ENCODE measurements around the gene NPNT.
"Not testable (repeated sequence)": the region's sequence is repeated elsewhere in the genome, so short reads cannot be mapped to it uniquely, and the experiment has no call there.

Gene NPNT, protein sequence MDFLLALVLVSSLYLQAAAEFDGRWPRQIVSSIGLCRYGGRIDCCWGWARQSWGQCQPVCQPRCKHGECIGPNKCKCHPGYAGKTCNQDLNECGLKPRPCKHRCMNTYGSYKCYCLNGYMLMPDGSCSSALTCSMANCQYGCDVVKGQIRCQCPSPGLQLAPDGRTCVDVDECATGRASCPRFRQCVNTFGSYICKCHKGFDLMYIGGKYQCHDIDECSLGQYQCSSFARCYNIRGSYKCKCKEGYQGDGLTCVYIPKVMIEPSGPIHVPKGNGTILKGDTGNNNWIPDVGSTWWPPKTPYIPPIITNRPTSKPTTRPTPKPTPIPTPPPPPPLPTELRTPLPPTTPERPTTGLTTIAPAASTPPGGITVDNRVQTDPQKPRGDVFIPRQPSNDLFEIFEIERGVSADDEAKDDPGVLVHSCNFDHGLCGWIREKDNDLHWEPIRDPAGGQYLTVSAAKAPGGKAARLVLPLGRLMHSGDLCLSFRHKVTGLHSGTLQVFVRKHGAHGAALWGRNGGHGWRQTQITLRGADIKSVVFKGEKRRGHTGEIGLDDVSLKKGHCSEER

DNA sequence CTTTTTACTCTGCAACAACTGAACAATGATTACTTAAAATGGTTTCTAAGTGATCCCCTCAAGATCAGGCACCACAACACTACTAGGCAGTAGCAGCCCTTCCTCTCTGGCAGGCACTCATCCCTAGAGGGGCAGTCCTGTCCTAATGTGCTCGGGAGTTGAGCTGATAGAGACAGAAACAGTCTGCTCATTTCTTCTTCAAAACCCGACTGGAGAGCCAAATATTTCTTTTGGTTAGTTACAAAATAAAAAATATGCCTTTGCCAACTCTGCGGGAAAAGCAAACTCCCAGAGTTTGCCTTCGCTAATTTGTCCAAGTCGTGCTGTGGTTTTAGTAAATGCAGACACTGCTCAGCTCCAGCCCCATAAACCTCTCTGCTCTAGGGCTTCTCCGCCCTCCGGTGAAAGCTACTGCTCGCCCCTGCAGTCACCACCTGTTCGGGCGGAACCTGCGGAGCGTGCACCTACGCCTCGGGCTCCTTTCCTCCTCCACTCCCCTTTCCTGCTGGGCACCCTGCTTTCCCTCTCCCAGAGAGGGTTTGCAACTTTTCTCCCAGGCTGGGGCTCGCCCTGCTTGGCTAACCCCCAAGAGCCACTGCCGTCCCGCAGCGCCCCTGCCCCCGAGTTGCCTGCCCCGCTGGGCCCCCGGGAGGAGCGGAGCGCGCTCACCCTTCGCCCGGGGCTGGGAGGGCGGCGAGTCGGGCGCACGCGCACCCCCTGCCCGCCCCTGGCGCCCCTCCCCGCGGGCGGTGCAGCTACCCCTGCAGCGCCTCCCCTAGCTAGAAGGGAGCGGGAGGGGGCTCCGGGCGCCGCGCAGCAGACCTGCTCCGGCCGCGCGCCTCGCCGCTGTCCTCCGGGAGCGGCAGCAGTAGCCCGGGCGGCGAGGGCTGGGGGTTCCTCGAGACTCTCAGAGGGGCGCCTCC is at the start of gene NPNT:
Gene NPNT, plus strand, starts transcription at position 812 of the 923 bp plus-strand sequence. CDS start 182 bp downstream, outside the sequence.
- DNase-seq (ENCODE audit: low read depth in 2 of 2) = no peak

DNA sequence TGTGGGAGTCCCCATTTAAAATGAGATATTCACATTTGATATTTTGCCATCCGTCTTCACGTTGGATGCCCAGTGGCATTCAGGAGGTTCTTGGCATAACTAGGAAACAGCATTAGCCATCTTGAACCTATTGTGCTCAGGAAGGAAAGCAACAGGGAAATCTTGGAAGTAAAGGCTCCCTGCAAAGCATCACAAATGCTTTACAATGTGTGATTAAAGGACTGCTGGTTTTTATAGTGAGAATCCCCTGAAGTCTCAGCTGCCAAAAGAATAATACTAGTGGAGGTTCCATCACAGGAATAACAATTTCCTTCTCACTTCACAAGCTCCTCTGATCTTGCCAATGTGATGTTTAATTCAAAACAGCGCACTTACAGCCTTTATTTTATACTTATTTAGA is 49.7 kb upstream of the NPNT start:
- DNase-seq (ENCODE audit: low read depth in 2 of 2) = no peak

DNA sequence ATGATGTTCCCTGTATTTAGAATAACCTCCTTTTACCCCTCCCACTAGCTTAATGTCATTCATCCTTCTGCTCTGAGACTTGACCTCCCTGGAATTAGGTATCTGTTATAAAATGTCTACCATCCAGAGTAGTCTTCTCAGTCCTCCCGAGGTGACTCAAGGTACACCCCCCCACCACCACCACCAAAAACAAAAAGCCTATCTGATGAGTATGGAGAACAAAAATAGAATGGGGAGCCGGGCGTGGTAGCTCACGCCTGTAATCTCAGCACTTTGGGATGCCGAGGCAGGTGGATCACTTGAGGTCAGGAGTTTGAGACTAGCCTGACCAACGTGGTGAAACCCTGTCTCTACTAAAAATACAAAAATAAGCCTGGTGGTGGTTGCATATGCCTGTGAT is 46.9 kb upstream of the NPNT start:
- DNase-seq (ENCODE audit: low read depth in 2 of 2) = not testable (repeated sequence)

DNA sequence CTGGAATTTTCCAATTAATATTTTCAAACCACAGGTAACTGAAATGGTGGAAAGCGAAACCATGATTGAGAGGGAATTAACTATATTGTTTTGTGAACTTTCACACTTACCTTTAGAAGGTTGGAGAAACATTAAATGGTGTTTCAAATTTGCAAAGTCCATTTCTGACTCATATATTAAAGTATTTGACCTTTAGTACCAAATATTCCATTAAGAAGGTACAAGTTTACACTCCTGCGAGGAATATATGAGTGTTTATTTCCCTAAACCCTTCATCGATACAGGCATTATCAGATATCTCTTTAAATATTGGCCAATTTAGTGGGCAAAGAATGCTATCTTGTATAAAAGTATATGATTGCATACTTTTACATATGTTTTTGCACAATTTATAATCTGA is 44.1 kb upstream of the NPNT start:
- no peak for DNase-seq (ENCODE audit: low read depth in 2 of 2)

DNA sequence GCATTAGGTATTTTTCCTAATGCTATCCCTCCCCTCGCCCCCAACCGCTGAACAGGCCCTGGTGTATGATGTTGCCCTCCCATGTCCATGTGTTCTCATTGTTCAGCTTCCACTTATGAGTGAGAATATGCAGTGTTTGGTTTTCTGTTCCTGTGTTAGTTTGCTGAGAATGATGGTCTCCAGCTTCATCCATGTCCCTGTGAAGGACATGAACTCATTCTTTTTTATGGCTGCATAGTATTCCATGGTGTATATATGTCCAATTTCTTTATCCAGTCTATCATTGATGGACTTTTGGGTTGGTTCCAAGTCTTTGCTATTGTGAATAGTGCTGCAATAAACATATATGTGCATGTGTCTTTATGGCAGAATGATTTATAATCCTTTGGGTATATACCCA is 43.0 kb upstream of the NPNT start:
- not testable (repeated sequence) for DNase-seq (ENCODE audit: low read depth in 2 of 2)

DNA sequence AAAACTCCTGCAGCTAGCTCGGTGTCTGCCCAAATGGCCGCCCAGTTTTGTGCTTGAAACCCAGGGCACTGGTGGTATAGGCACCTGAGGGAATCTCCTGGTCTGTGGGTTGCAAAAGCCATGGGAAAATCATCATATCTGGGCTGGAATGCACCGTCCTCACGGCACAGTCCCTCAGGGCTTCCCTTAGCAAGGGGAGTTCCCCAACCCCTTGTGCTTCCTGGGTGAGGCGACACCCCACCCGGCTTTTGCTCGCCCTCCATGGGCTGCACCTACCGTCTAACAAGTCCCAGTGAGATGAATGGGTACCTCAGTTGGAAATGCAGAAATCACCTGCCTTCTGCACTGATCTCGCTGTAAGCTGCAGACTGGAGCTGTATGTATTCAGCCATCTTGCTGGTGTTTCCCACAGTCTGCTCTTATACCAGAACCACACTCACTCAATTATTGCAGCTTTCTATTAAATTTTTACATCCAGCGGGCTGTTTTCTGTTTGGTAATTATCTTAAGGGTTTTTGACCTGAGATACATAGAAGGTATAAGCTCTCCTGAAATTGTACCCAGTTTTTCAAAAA is 36.7 kb upstream of the NPNT start:
- no peak for DNase-seq (ENCODE audit: low read depth in 2 of 2)

DNA sequence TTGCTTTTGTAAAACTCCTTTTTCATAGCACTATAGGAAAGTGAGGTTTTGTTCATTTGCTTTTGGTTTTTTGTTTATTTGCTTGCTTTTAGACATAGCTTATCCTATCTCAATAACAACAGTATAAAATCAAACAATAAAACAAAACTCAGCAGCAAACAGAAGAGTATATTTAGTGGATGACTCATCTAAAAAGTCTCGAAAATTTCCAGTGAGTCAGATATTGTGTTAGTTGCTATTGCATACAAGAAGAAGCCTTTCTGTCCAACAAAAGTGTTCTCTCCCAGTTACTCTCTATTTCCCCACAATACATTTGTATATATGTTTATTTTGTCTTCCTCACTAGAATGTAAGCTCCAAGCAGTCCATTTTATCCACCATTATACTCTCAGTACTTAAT is 36.0 kb upstream of the NPNT start:
- no peak for DNase-seq (ENCODE audit: low read depth in 2 of 2)

DNA sequence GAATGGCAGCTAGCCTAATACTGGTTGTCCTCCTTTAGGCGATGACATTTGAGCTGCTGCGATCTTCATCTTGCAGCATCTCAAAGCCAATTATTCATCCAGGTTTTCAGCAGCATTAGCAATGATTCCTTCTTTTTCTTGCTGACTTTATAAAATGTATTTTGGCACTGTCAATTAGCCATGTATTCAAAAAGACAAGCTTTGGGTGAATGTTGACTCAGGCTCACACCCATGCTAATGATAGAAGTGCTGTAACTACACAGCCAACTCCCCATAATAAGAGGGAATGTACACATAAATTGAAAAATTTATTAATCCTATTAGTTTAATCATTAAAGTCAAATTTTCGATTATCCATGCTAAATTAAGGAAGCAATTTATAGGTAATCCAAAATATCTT is 24.3 kb upstream of the NPNT start:
- no peak for DNase-seq (ENCODE audit: low read depth in 2 of 2)

DNA sequence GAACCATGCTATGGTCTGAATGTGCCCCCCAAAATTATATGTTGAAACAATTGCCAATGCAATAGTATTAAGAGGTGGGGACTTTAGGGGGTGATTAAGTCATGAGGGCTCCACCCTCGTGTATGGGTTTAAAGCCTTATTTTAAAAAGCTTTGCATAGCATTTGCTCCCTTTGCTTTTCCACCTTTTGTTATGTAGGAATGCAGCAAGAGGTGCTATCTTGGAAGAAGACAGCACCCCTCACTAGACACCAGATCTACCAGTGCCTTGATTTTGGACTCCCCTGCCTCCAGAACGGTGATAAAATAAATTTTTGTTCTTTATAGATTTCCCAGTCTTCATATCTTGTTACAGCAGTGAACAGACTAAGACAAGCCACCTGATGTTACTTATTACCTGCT is 23.3 kb upstream of the NPNT start:
- no peak for DNase-seq (ENCODE audit: low read depth in 2 of 2)

DNA sequence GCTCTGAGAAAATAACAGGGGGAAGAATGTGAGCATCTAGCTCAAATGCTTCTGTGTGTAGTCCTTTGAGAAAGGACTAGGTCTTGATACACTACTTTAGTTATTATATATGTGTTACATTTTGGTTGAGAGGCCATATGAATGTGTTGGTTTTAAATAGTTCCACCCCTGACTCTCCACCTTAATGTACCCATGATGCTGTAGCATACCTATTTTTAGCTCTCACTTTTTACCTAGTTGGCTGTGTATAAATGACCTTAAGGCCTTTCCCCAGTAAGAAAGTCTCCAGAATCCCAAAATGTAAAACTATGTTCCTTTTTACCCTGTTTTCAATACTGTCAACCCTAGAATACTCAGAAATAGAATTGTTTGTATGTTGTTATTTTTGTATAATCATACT is 20.0 kb upstream of the NPNT start:
- no peak for DNase-seq (ENCODE audit: low read depth in 2 of 2)

DNA sequence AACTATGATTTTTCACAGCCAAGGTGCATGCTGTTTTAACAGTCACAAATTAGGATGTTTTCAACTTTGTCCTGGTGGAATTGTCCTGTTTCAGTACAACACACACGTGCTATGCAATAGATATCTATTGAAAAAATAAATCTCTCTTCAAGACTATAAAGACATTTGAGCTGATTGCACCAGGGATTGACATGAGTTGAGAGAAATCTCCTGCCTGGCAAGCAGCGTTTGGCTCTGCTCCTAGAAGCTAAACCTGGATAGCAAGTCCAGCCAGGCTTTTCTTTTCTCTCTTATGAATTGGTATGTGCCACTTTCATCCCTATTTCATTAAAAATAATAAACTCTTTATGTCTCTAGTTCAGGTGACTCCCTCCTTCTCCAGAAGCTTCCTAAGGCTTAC is 16.6 kb upstream of the NPNT start:
- DNase-seq (ENCODE audit: low read depth in 2 of 2) = no peak

DNA sequence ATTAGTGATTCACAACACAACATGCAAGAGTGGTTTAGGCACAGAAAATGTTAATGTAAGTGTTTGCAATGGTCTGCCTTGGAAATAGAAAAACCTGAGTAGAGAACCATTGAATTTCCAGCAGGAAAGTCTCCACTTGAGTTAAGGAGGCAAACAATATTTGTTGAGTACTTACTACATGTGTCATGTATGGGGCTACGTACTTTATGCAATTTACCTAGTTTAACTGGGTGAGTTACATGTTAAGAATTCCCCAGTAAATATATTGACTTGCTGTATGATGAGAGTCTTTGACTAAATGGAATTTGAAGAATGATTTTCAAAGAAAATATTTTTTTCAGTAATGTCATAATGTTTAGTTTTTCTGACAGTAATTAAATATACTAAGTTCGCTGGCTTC is 7.8 kb upstream of the NPNT start:
- DNase-seq (ENCODE audit: low read depth in 2 of 2) = no peak

DNA sequence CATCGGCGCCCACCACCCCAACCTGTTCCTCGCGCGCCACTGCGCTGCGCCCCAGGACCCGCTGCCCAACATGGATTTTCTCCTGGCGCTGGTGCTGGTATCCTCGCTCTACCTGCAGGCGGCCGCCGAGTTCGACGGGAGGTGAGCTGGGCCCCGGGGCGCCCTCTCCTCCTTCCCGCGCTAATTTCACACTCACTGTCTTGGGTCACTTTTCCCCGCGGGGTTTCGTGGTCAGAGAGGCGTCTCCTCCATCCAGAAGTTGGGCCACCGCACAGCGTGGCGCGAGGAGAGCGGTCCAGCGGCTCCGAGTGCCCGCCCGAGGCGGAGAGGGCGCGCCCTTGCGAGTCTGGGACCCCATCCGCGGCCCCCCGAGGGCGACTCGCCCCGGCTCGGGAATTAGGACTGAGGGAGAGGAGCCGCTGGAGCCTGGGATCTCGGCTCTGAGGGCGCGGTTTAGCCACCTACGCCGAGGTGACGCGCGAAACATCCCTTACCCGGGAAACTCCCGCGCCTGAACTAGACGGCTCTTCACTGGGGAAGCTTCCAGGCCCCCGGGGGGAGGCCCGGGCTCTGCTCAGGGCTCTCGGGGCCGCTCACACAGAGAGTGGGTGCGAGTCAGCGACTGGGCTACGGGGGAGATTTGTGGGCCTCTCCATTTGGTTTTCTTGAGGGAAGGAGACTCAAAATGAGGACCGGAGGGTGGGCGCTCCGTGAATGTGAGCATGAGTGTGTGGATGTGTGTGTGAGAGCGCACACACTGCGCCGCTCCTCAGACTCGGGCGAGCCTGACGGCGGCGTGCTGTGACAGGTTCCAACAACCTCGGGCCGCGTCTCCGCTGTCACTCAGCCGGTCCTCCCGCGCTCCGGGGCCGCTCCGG is 551 bp downstream of the NPNT start:
- DNase-seq (ENCODE audit: low read depth in 2 of 2) = no peak

DNA sequence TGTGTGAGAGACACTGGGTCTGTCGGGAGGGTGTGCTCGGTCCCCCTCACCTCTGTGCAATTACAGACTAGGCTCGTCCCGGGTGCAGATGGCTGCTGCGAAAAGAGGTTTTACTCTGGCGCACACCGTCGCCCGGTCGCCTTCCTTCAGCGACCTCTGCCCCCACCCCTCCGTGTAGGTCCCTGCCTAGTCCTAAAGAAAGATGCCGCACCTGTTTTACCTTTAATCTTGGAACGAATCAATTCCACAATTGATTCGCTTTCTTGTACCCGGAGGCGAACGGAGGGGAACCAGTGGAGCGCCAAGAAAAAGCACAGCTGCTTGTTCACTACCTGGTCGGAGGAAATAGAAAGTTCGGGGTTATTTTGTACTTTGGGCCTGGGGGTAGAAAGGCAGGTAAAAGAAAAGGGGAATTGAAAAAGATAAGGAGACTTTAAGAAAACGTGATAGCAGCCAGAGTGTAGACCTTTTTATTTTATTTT is 1.2 kb downstream of the NPNT start:
- DNase-seq (ENCODE audit: low read depth in 2 of 2) = no peak

DNA sequence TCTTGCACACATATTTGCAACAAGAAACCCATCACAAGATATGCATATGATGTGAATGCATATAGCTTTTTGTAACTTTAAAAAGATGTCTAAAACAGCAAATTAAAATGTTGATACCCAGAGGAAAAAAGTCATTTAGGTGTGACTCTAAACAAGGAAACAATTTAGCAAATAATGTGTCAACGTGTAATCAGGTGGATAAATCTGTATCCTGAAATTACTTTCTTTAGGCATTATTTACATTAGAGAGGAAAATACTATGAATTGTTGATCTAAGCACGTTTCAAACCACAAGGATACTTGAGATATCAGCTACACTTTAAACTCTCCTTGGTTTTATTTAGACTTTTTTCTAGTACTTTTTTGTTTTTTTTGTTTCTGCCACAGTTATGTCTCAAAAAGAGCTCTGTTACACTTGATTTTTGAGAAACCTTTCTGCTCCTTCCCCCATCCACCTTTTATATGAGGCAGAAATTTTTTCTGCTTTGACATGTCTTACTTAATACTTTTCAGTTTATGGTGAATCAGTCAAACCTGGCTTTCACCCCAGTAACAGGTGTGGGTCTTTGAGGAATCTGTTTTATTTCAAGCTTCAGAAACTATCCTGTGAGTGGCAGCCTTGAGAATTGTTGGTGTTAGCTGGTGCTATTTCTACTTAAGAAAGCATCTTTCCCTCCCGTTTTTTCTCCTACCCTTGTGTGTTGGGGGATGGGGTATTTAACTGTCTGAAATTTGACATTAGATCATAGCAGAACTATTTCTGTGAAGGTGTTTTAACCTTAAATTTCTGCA is 1.9 kb downstream of the NPNT start:
- no peak for DNase-seq (ENCODE audit: low read depth in 2 of 2)

DNA sequence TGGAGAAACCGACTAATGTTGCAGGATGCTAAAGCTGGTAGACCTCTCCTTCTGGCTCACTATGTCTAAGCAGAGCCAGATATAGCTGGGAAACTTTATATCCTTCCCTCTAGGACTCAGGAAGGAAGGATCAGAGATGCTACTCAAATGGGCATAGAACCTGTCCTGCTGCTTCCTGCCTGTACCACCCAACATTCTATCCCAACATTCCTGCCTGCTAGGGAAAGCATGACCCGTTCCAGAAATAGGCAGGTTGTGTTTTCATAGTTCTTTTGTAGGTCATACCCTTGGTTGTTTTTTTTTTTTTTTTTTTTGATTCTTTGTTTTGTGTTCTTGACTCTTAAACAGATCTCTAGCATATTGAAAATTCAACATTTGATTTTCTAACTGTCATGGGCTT is 5.3 kb downstream of the NPNT start:
- no peak for DNase-seq (ENCODE audit: low read depth in 2 of 2)

DNA sequence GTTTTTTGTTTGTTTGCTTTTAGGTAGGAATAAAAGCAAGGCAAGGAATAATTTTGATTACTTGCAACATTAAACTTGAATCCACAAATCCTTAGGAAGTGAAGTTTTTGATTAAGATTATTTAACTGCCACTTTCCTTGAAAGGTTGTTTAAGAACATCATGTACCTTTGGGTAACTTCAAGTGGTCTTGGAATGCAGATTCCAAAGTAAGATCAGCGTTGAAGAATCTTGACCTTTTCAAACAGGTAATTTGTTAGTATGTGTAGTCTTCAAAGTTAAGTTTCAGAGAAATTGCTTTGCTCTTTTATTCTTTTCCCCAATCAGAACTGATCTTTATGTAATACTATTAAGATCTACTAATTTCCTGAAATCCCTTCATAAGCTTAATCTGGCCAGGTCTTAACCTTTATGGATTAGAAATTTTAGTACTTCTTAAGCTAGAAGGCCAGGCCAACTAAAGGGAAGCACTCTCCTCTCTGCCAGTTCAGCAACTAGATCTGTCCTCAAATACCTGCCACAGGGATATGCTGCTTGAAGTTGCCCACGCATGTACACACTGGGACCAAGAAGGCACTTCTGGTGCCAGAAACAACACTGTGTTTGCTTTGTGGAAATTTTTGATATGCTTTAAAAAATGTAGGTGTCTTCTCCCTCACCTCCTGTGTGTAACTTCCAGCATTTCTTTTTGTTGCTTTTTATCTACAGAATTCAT is 7.4 kb downstream of the NPNT start:
- DNase-seq (ENCODE audit: low read depth in 2 of 2) = no peak

DNA sequence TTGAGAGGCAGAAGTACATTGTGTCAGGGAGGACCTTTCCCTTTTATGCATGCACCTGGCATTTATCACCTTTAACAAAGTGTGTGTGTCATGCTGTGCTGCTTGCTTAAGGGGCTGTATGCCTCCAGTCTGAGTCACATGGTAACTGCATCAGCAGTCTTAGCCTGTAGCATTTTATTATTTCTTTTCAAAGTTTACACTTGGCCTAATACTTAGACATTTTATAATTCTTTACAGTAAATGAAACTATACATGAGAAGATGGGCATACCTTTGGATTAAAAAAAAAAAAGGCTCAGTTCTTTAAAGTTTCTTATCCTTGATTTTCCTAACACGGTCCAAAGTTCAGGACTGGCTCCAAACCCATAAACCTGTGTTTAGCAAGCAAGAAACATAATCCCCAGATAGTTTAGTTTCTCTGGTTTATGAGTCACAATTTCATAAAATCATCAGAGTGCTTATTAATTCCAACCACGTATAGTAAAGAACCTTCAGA is 14.6 kb downstream of the NPNT start:
- DNase-seq (ENCODE audit: low read depth in 2 of 2) = no peak

DNA sequence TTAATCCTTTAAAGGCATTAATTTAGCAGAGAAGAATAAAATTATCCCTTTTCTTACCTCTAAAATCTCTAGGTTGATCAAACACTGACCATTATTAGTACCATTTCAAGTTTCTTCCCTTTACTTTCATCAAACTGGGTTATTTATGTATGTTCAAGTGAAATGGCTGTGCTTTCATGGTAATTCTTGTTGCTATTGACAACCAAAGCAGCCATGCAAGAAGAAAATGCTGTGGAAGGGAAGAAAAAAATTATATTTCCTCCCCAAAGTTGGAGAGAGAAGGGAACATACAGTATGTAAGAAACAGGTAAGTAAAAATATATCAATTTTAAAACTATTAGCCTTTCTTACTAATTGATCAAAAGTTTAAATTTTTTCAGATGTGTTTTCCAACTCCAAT is 16.2 kb downstream of the NPNT start:
- DNase-seq (ENCODE audit: low read depth in 2 of 2) = no peak
